HG03571 (cell line): Measurements from ENCODE around the gene P2RX2.

Experiments
- ATAC-seq: cut with Tn5 transposase; IDR thresholded peaks from one replicate; pipeline ENCODE4 v1.9.1; 2021; ENCODE audit not compliant: unreplicated experiment

The P2RX2 gene

GRCh38 chr12:132635076-132635955 is 16.7 kb downstream of the P2RX2 start:
- ATAC-seq: no peak

DNA sequence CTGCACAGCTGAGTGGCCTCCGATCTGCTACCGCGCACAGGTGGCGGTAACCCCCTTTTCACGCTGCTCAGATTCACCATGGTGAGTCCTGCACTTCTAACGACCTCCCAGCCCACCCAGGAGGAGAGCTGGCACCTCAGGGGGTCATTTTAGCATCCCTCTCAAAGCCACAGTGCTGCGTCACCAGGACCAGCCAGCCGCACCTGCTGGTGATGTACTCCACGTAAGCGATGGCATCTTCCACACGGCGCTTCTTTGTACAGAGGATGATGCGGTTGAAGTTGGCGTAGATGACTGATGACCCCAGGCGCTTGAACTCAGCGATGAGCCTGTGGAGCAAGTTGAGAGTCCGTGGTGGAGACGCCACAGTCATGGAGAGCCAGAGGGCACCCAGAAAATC is 19.2 kb downstream of the P2RX2 start:
- no peak for ATAC-seq

- ATAC-seq: no peak
These were observed 20.2 kb downstream of the P2RX2 start for GRCh38 chr12:132638541-132639408.

DNA sequence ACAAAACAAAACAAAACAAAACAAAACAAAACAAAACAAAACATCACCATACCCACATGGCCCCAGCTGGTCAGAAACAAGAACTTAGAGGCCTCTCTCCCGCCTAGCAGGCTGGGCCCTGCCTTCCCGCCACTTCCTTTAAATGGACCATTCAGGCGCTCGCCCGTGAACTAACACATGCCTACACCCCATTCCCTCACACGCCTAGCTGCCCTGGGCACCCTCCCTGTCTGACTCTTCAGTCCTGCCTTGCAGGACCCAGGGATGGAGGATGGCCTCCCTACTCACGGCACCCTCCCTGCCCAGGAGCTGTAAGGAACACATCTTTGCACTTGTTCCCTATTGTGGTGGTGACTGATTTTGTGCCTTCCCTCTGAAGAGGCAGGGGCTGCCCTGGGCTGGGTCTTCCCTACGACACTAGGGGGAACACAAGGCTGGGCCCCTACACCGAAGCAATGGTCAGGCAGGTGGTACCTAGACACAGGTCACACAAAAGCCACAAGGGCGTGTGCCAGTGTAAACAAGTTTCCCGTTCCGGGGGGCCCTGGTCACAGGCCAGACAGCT is 21.5 kb downstream of the P2RX2 start:
- no peak for ATAC-seq

DNA sequence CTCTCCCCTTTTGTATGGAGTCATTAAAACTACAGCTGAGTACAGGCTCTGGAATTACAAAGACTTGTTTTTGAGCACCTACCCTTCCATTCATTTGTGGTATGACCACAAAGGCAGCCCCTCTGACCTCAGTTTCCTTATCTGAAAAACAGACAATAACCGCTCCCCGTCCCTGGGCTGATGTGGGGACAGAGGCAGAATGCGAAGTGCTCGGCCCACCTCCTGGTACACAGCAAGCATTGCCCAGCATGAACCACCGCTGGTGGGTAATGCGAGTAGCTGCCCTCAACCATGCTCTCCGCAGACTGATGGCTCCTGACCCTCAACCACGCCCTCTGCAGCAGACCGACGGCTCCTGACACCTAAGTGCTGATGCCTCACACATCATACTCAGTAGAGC is 22.4 kb downstream of the P2RX2 start:
- ATAC-seq: no peak

GRCh38 chr12:132641811-132642650 is 23.5 kb downstream of the P2RX2 start:
- no peak for ATAC-seq

DNA sequence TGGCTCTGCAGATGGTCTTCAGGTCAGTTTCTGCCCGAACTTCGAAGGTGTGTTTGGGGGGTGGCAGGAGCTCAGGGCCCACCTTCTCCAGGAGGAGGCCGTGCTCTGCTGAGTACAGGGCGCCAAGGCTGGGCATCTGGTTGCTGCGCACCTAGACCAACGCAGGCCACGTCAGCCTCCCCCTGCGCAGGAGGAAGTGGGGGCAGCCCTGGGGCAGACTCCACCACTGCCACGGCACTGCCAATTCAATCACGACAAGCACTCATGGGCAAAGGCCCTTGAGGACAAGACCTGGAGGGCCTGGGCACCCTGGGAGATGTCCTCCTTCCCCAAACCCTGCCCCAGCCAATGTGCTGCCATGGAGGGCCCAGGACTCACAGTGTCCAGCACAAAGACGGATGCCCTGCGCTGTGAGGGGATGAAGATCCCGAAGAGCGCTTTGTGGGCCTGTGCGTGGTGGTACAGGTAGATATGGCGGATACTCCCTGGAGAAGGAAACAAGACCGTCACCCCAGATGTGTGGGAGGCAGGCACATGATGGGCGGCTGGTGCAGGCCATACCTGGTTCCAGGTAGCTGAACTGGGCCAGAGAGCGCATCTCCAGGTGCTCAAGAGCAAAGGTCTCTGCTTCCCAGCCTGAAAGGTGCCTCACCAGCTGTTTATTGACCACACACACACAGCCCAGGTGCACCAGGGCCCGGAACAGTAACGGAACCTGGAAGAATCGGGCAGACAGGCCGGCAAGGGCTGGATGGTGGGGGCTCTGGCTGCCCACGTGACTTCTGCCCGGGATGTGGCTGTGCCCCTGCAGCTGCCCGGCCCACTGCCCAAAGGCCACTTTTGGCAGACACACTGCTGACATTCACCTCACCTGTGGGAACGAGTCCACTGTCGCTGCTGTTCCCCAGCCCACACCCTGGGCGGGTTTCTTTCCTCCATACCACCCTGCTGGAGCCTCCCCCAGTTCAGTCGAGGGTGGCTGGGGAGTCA is 24.6 kb downstream of the P2RX2 start:
- ATAC-seq: no peak

GRCh38 chr12:132646850-132647249 is 28.3 kb downstream of the P2RX2 start:
- no peak for ATAC-seq

DNA sequence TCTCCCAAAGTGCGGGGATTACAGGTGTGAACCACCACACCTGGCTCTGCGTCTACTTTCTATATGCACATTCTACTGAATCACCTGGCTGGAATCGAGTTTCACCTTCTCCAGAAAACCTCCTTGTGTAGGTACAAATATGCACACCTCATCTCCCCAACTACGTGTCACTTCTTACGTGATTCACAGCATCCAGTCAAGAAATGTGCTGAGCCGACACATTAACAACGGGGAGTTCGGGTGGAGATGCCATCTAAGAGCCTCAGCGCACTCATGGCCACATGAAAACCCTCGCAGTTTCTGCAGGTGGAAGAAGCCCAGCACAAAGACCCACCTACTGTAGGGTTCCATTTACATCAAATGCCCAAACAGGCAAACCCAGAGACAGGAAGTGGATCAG is 29.3 kb downstream of the P2RX2 start:
- no peak for ATAC-seq

DNA sequence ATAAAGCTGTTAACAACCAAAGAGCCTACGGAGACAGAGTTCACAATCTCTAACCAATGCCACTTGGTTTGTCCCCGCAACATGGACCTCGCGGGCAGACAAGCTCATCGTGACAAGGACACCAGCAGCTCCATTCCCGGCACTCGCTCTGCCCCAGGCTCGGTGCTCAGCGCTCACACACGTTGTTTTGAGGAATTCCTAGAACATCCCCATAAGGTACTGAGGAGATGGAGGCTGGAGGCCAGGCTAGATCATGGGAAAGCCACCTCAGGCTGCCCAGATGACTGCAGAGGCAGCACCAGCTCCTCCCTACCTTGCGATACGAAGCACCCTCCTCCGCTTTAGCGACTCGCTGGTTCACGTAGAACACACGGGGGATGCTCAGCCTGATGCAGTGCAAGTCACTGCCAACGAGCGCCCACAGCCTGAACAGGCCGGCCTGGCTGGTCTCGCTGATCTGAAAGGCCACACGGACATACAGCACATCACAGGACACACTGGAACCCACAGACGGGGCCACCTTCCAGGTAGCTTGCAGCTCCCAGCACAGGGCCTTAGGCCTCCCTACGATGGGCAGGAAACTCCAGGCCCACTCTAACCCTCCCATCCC is 30.1 kb downstream of the P2RX2 start:
- ATAC-seq: no peak

GRCh38 chr12:132649226-132649945 is 30.8 kb downstream of the P2RX2 start:
- no peak for ATAC-seq

- ATAC-seq: no peak
These were observed 33.0 kb downstream of the P2RX2 start for GRCh38 chr12:132651444-132652100.

GRCh38 chr12:132653567-132654290 is 35.2 kb downstream of the P2RX2 start:
- no peak for ATAC-seq

GRCh38 chr12:132657004-132657727 is 38.6 kb downstream of the P2RX2 start:
- ATAC-seq: no peak

- ATAC-seq: no peak
These were observed 39.7 kb downstream of the P2RX2 start for GRCh38 chr12:132658149-132658894.

DNA sequence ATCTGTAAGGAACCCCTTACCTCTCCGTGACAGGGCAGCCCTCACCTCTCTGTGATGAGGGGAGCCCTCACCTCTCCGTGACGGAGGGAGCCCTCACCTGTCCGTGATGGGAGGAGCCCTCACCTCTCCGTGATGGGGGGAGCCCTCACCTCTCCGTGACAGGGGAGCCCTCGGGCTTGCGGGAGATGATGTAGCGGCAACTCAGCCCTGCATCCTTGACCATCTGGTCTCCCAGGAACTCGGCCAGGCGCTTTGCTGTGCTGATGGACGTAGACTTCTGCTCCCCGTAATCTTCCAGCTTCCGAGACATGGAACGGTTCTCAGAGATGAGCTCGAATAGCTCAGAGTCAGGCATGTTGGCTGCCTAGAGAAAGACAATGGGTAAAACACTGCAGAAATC is 40.6 kb downstream of the P2RX2 start:
- ATAC-seq: no peak
